AG04449 (cell line): ENCODE results near the gene SYT1.

Experiments used
- CTCF ChIA-PET: fragments of 350-600 bp; formaldehyde crosslinking; extraction: SDS; loops from one replicate; lab custom pipeline; 2021; ENCODE audit warnings: antibody characterized with exemption; lab: Yijun Ruan, JAX
- POLR2A ChIA-PET: fragments of 400-600, 350-600 bp; formaldehyde crosslinking; extraction: SDS; loops from one replicate; lab custom pipeline; 2020; ENCODE audit warnings: antibody characterized with exemption, inconsistent platforms; lab: Yijun Ruan, JAX
- DNase-seq: peaks from one replicate; pipeline ENCODE4 v3.0.0-alpha.2; 2010; ENCODE audit warnings: low read depth, low spot score
- H3K4me3 ChIP-seq: 2 replicates; pipeline ENCODE4 v1.5.1; 2011; ENCODE audit warnings: low read depth, mild to moderate bottlenecking, control low read depth, low read length
- TF ChIP-seq, protein P1 (sequence below): IDR thresholded peaks from one replicate; pipeline ENCODE4 v1.5.1; 2011; ENCODE audit warnings: mild to moderate bottlenecking, moderate library complexity, low read length, control low read depth, inconsistent platforms; ENCODE audit not compliant: insufficient read depth; ENCODE audit errors: missing control alignments

Gene SYT1

DNA sequence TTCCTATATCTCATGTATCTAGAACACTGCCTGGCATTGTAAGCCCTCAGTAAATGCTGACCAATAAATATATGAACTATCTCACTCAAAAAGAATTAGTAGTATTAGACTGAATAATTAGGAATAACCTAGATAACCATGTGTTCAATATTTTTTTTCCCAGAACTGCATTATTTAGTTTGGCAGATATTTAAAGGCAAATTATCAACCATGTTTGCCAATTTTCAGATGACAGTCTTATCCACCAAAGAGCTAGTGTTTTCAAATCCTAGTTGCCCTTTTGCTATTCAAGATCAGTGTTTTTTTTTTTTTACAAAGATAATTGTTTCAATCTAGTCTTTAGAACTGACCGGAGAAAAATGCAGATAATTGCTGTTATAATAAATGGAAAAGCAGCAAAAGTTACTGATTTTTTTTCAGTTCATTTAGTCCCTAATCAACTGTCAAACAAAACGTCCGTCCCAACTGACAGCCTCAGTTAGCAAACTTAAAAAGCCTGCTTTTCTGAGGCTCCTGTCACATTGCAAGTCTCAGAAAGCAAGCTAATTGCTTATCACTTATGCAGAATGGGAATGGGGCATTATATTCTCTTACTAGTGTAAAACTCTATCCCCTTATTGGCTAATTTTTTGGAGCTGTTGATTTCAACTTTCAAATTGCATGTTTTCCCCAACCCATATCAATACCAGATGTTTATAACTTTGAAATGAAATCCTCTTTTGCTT lies 623.0 kb downstream of the SYT1 start:
- TF ChIP-seq, protein P1, sequence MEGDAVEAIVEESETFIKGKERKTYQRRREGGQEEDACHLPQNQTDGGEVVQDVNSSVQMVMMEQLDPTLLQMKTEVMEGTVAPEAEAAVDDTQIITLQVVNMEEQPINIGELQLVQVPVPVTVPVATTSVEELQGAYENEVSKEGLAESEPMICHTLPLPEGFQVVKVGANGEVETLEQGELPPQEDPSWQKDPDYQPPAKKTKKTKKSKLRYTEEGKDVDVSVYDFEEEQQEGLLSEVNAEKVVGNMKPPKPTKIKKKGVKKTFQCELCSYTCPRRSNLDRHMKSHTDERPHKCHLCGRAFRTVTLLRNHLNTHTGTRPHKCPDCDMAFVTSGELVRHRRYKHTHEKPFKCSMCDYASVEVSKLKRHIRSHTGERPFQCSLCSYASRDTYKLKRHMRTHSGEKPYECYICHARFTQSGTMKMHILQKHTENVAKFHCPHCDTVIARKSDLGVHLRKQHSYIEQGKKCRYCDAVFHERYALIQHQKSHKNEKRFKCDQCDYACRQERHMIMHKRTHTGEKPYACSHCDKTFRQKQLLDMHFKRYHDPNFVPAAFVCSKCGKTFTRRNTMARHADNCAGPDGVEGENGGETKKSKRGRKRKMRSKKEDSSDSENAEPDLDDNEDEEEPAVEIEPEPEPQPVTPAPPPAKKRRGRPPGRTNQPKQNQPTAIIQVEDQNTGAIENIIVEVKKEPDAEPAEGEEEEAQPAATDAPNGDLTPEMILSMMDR, result no peak
- ChIA-PET POLR2A (no interaction called here), CTCF (no interaction called here)
- H3K4me3 ChIP-seq, result no peak overlapping the region
- DNase-seq, result no peak
